ENCODE data around the gene FSD1. TPM values are rescaled to one million over a fixed set of nuclear protein-coding genes. Genes with fewer than 3 reads are reported as not detected.
A peak's percentile ranks its signal among the peaks of the same experiment; 100 is the strongest.

FSD1 gene
- total RNA-seq, 1 donor from 2014 or later, result 25.1 TPM

- H3K27me3 Mint-ChIP-seq, result no peaks in the 10 kb centered on the region
- H3K9me3 Mint-ChIP-seq (ENCODE audit: low read depth), result no peaks in the 10 kb centered on the region
- H3K4me1 Mint-ChIP-seq (ENCODE audit: low read depth), result no peaks in the 10 kb centered on the region
- H3K27ac Mint-ChIP-seq, result no peak overlapping the region
- peaks cover 12% of the 10 kb centered on the region for H3K36me3 Mint-ChIP-seq (ENCODE audit: insufficient read depth)
- TF ChIP-seq, protein P1, sequence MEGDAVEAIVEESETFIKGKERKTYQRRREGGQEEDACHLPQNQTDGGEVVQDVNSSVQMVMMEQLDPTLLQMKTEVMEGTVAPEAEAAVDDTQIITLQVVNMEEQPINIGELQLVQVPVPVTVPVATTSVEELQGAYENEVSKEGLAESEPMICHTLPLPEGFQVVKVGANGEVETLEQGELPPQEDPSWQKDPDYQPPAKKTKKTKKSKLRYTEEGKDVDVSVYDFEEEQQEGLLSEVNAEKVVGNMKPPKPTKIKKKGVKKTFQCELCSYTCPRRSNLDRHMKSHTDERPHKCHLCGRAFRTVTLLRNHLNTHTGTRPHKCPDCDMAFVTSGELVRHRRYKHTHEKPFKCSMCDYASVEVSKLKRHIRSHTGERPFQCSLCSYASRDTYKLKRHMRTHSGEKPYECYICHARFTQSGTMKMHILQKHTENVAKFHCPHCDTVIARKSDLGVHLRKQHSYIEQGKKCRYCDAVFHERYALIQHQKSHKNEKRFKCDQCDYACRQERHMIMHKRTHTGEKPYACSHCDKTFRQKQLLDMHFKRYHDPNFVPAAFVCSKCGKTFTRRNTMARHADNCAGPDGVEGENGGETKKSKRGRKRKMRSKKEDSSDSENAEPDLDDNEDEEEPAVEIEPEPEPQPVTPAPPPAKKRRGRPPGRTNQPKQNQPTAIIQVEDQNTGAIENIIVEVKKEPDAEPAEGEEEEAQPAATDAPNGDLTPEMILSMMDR (IDR thresholded peaks at IDR 0.05; ENCODE audit: unreplicated experiment), result no peak
- DNase-seq (ENCODE audit: low spot score, unreplicated experiment), result no peak
- no peak overlapping the region for H3K4me3 Mint-ChIP-seq (ENCODE audit: low read depth)
Observed at GRCh38 chr19:4264812-4265211, 39.6 kb upstream of the FSD1 start.

GRCh38 chr19:4266253-4267000, 38.0 kb upstream of the FSD1 start:
- Mint-ChIP-seq H3K9me3 (ENCODE audit: low read depth) (no peaks in the 10 kb centered on the region), H3K36me3 (ENCODE audit: insufficient read depth) (peaks cover 10% of the 10 kb centered on the region), H3K4me1 (ENCODE audit: low read depth) (no peaks in the 10 kb centered on the region), H3K27me3 (no peaks in the 10 kb centered on the region), H3K4me3 (ENCODE audit: low read depth) (no peak overlapping the region), H3K27ac (no peak overlapping the region)
- TF ChIP-seq, protein P1 (IDR thresholded peaks at IDR 0.05; ENCODE audit: unreplicated experiment), result no peak
- no peak for DNase-seq (ENCODE audit: low spot score, unreplicated experiment)

- H3K4me1 Mint-ChIP-seq (ENCODE audit: low read depth), result no peaks in the 10 kb centered on the region
- no peaks in the 10 kb centered on the region for H3K9me3 Mint-ChIP-seq (ENCODE audit: low read depth)
- no peaks in the 10 kb centered on the region for H3K27me3 Mint-ChIP-seq
- peak; percentile 56 for DNase-seq (ENCODE audit: low spot score, unreplicated experiment)
- TF ChIP-seq, protein P1 (IDR thresholded peaks at IDR 0.05; ENCODE audit: unreplicated experiment), result peak; percentile 77
- no peak overlapping the region for H3K27ac Mint-ChIP-seq
- H3K36me3 Mint-ChIP-seq (ENCODE audit: insufficient read depth), result peaks cover 10% of the 10 kb centered on the region
- no peak overlapping the region for H3K4me3 Mint-ChIP-seq (ENCODE audit: low read depth)
Observed at GRCh38 chr19:4267101-4267900, 37.1 kb upstream of the FSD1 start.

DNA sequence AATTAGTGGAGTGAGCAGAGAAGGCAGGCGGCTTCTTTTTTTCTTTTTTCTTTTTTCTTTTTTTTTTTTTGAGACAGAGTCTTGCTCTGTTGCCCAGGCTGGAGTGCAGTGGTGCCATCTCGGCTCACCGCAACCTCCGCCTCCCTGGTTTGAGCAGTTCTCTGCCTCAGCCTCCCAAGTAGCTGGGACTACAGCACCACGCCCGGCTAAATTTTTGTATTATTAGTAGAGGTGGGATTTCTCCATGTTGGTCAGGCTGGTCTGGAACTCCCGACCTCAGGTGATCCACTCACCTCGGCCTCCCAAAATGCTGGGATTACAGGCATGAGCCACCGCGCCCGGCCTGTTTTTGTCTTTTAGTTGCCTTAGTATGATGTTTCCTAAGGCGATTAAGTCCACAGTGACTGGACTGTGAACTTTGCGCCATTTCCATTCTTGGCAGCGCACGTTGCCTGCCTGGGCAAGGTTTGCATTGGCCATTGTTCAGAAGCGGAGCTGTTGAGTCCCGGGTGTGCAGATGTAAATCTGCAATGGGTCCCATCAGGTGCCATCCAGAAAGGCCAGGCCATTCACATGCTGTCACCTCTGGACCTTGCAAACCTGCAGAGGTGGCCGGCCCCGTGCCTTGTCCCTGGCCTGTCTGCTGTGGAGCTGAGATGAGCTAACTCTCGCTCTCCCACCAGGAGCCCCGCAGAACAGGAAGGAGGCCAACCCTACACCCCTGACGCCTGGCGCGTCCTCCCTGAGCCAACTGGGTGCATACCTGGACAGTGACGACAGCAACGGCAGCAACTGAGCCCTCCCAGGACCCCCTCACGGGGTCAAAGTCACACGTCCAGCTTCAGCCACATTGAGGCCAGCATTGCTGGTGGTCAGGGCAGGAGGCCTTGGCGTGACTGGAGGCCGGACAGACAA, 36.2 kb upstream of the FSD1 start:
- Mint-ChIP-seq H3K27ac (no peak overlapping the region), H3K4me1 (ENCODE audit: low read depth) (no peaks in the 10 kb centered on the region), H3K4me3 (ENCODE audit: low read depth) (no peak overlapping the region), H3K36me3 (ENCODE audit: insufficient read depth) (peaks cover 10% of the 10 kb centered on the region), H3K27me3 (no peaks in the 10 kb centered on the region), H3K9me3 (ENCODE audit: low read depth) (no peaks in the 10 kb centered on the region)
- TF ChIP-seq, protein P1 (IDR thresholded peaks at IDR 0.05; ENCODE audit: unreplicated experiment), result no peak
- no peak for DNase-seq (ENCODE audit: low spot score, unreplicated experiment)
